GM12878 (cell line): ENCODE results near the gene SLC5A6. TPM values are rescaled to one million over a fixed set of nuclear protein-coding genes. Genes with fewer than 3 reads are reported as not detected.

ENCODE experiments used
- ATAC-seq: fragments of 200-7000 bp; cut with Tn5 transposase; 3 replicates; pipeline ENCODE4 v1.9.1; 2020; ENCODE audit warnings: mild to moderate bottlenecking, moderate library complexity
- BruUV-seq: library from RNA; stranded (reverse); fragments of 400-500 nt; replicated peaks from 2 replicates; lab custom pipeline; 2021; lab: Mats Ljungman, UMichigan
- CTCF ChIA-PET: fragments of 300-600 bp; sonication (Branson Sonifier 250); formaldehyde crosslinking; extraction: SDS; loops from one replicate; lab custom pipeline; 2021; ENCODE audit warnings: inconsistent platforms; lab: Yijun Ruan, JAX
- POLR2A ChIA-PET: fragments of 350-600 bp; formaldehyde crosslinking; extraction: SDS; loops from one replicate; lab custom pipeline; 2021; ENCODE audit warnings: inconsistent platforms; lab: Charles Lee
- RAD21 ChIA-PET: fragments of 300-600 bp; sonication (Branson Sonifier 250); formaldehyde crosslinking; loops from one replicate; lab custom pipeline; 2023; ENCODE audit warnings: antibody characterized with exemption; ENCODE audit not compliant: unreplicated experiment; lab: Charles Lee
- SMC1A ChIA-PET: fragments of 300-600 bp; sonication (Branson Sonifier 250); formaldehyde crosslinking; loops from one replicate; lab custom pipeline; 2023; ENCODE audit not compliant: unreplicated experiment, uncharacterized antibody; lab: Charles Lee
- DNase-seq: peaks from one replicate; pipeline ENCODE4 v3.0.0-alpha.2; 2011; ENCODE audit warnings: low read depth, low spot score
- FAIRE-seq: peaks from 3 replicates; lab custom pipeline; 2011; peaks lifted over from hg19 to GRCh38; lab: Jason Lieb, UNC
- H2AFZ ChIP-seq: 2 replicates; pipeline ENCODE4 v1.6.0; 2011; ENCODE audit warnings: low read depth, low read length, control low read depth; ENCODE audit not compliant: control insufficient read depth
- H3K27ac ChIP-seq: 2 replicates; pipeline ENCODE4 v1.5.1; 2011; ENCODE audit warnings: control low read depth; ENCODE audit not compliant: control insufficient read depth, insufficient read depth
- H3K27me3 ChIP-seq, 2 experiments: replicated peaks in 1 of 2; 2 replicates each; pipeline versions ENCODE4 v1.6.0 to v1.6.1; 2011; ENCODE audit warnings: low read length in 1 of 2; ENCODE audit not compliant: control insufficient read depth in 2 of 2, insufficient read depth in 2 of 2
- H3K36me3 ChIP-seq, 2 experiments: 2 replicates each; pipeline ENCODE4 v1.5.1; 2011; ENCODE audit warnings: low read length in 1 of 2; ENCODE audit not compliant: control insufficient read depth in 2 of 2, insufficient read depth in 2 of 2
- H3K4me1 ChIP-seq: 2 replicates; pipeline ENCODE4 v1.6.1; 2011; ENCODE audit warnings: mild to moderate bottlenecking, low read length, moderate library complexity, mixed read lengths; ENCODE audit not compliant: control insufficient read depth, insufficient read depth
- H3K4me2 ChIP-seq: 2 replicates; pipeline ENCODE4 v1.6.0; 2011; ENCODE audit warnings: control low read depth; ENCODE audit not compliant: control insufficient read depth, insufficient read depth
- H3K4me3 ChIP-seq: fragments of 200-600 bp; sonication (generic); 2 replicates; pipeline ENCODE4 v1.5.1; 2016
- H3K79me2 ChIP-seq: 2 replicates; pipeline ENCODE4 v1.6.0; 2011; ENCODE audit warnings: low read length; ENCODE audit not compliant: control insufficient read depth, insufficient read depth
- H3K9ac ChIP-seq: 2 replicates; pipeline ENCODE4 v1.8.0; 2011; ENCODE audit warnings: low read length, control low read depth, mixed read lengths; ENCODE audit not compliant: control insufficient read depth, insufficient read depth
- H3K9me3 ChIP-seq: replicated peaks from 3 replicates; pipeline ENCODE4 v1.5.1; 2011; ENCODE audit warnings: mild to moderate bottlenecking, low read length; ENCODE audit not compliant: control insufficient read depth, insufficient read depth
- H4K20me1 ChIP-seq: 2 replicates; pipeline ENCODE4 v1.6.0; 2011; ENCODE audit not compliant: control insufficient read depth, insufficient read depth
- CHD2 ChIP-seq: IDR thresholded peaks from 2 replicates; pipeline ENCODE4 v1.6.1; 2011; ENCODE audit warnings: low read depth, low read length, improper control_type of control experiment, borderline replicate concordance
- DPF2 ChIP-seq: fragments of 450-650 bp; IDR thresholded peaks from 2 replicates; pipeline ENCODE4 v1.6.1; 2017; ENCODE audit warnings: mild to moderate bottlenecking
- JUND ChIP-seq: IDR thresholded peaks from 2 replicates; pipeline ENCODE4 v1.6.1; 2012; ENCODE audit warnings: low read depth, mild to moderate bottlenecking, low read length, improper control_type of control experiment, moderate library complexity
- MYB ChIP-seq: fragments of 150-350 bp; IDR thresholded peaks from 2 replicates; pipeline ENCODE4 v1.6.1; 2014; ENCODE audit warnings: mild to moderate bottlenecking, low read depth, low read length, borderline replicate concordance
- ZNF24 ChIP-seq: fragments of 450-650 bp; IDR thresholded peaks from 2 replicates; pipeline ENCODE4 v1.6.1; 2017; ENCODE audit warnings: antibody characterized with exemption, mild to moderate bottlenecking
- WGBS: methylation state at CpG from one replicate; pipeline ENCODE4 v1.1.6; 2016; ENCODE audit warnings: low lambda C conversion rate; ENCODE audit not compliant: insufficient replicate concordance, insufficient coverage; ENCODE audit errors: missing lambda C conversion rate; 5-methylcytosine and 5-hydroxymethylcytosine counted together
- in situ Hi-C: fragments of 300-500 bp; cut with MboI; formaldehyde crosslinking; loops from 9 replicates; pipeline ENCODE4 v1.14.3; 2018; ENCODE audit warnings: mixed read lengths
- intact Hi-C: fragments of 100-400 bp; cut with micrococcal nuclease; formaldehyde crosslinking; loops from one replicate; pipeline ENCODE4 v1.14.2; 2022; ENCODE audit not compliant: unreplicated experiment
- polyA plus RNA-seq, 11 experiments: library from polyadenylated mRNA; depleted of rRNA in 4 of 11; unstranded in 6 of 11; stranded (reverse) in 5 of 11; fragments of >200 nt; fragmentation: Nextera tagmentation in 4 of 11; fragmentation: Illumina TruSeq in 1 of 11; extraction: Ambion mirVana in 4 of 11; extraction: Trizol in 1 of 11; gene quantifications; 1 replicate in 1 of 11; 2 replicates in 10 of 11; pipeline versions ENCODE4 v1.2.1 to v1.2.3, GENCODE V29; 2011 to 2016; ENCODE audit warnings: inconsistent platforms in 2 of 11, missing spikeins in 2 of 11, low read depth in 1 of 11
- total RNA-seq, 4 experiments: library from RNA; depleted of rRNA in 3 of 4; stranded (reverse); fragments of >200 nt in 3 of 4; fragmentation: Illumina TruSeq in 1 of 4; extraction: Trizol in 1 of 4; gene quantifications; 2 replicates each; pipeline versions ENCODE4 v1.2.1 to v1.2.3, GENCODE V29; 2013 to 2021
- TF ChIP-seq, protein P1 (sequence below): IDR thresholded peaks from 2 replicates; pipeline ENCODE4 v1.6.1; 2011; ENCODE audit warnings: borderline replicate concordance, low read depth, mild to moderate bottlenecking, moderate library complexity, low read length; ENCODE audit not compliant: insufficient read depth, poor library complexity, severe bottlenecking
- TF ChIP-seq, protein P2 (sequence below): IDR thresholded peaks from 2 replicates; pipeline ENCODE4 v1.6.1; 2012; ENCODE audit warnings: low read length, inconsistent platforms

The SLC5A6 gene
- total and polyA plus RNA-seq, 10 of the 15 experiments (the other 5 are each of a cell fraction or from before 2014, with no cell fraction given): 13.1 to 101 (median 55.3) TPM

DNA sequence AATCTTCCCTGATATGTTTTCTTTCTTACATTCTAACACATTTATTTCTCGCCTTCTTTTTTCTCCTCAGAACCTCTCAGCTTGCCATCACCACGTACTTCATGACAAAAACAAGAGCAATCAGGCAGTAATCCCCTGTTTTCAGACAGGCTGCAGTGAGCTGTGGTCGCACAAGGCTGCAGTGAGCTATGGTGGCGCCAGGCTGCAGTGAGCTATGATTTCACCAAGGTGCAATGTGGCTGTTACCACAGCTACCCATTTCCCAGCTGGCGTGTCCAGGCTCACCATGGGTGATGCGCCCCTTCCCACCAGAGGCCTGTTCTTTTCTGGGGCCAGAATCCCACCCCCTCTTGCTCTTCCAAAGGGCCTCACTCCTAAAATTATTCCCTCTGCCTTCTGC lies 37.4 kb downstream of the SLC5A6 start:
- intact Hi-C loops: loop anchor here (10.0 kb wide), 1 partner anchor 110 kb away; the partner anchor contains the start of gene TRIM54
- H3K27ac ChIP-seq: no peak overlapping the region

DNA sequence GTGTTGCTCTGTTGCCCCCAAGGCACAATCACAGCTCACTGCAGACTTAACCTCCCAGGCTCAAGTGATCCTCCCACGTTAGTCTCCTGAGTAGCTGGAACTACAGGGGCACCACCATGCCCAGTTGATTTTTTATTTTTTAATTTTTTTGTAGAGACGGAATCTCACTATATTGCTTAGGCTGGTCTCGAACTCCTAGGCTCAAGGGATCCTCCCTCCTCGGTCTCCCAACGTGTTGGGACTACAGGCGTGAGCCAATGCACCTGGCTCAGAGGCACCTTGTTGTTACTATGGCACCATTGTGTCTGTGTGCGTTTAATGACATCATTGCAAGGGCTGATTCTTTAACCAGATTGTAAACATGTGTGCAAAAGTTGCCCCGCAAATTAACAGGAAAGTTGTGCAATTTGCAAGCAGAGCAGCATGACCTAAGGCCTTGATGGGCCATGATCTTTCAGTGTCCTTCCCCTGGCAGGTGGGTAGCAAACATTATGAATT lies 40.7 kb downstream of the SLC5A6 start:
- H3K27me3 ChIP-seq: no peaks in the 10 kb centered on the region; a peak in 1 of 4 replicates
- H3K36me3 ChIP-seq: no peaks in the 10 kb centered on the region
- no peak overlapping the region for H2AFZ ChIP-seq
- H3K79me2 ChIP-seq: no peaks in the 10 kb centered on the region
- DNase-seq (no peak), ATAC-seq (no peak), FAIRE-seq (no peak)
- POLR2A ChIA-PET: interaction anchor here (0.6 to 1.0 kb wide), 4 partner anchors 11 to 78 kb away, joined by 3 to 6 read pairs (median 4); no protein-coding TSS in a partner anchor
- intact Hi-C loops (loop anchor here (10.0 kb wide), 1 partner anchor 113 kb away; the partner anchor contains the start of gene TRIM54), in situ Hi-C loops (no loop called here)
- 73% methylated on average over 8 of the region's 8 CpGs for WGBS
- no peak overlapping the region for H3K4me3 ChIP-seq
- no peak overlapping the region for H3K4me2 ChIP-seq
- RAD21 ChIA-PET: interaction anchor here (1.0 to 2.4 kb wide), 3 partner anchors 14 to 109 kb away, joined by 3 to 8 read pairs (median 6); no protein-coding TSS in a partner anchor
- no peak overlapping the region for H3K27ac ChIP-seq
- SMC1A ChIA-PET: interaction anchor here (0.9 to 2.6 kb wide), 2 partner anchors 20 to 55 kb away, joined by 3 to 9 read pairs; no protein-coding TSS in a partner anchor
- H3K4me1 ChIP-seq: peaks cover 9% of the 10 kb centered on the region
- CTCF ChIA-PET: interaction anchor here (0.7 to 2.6 kb wide), 12 partner anchors 12 to 131 kb away, joined by 3 to 20 read pairs (median 3); partner anchors contain the start of gene PREB
- TF ChIP-seq MYB (no peak), CHD2 (no peak)
- TF ChIP-seq, protein P1, sequence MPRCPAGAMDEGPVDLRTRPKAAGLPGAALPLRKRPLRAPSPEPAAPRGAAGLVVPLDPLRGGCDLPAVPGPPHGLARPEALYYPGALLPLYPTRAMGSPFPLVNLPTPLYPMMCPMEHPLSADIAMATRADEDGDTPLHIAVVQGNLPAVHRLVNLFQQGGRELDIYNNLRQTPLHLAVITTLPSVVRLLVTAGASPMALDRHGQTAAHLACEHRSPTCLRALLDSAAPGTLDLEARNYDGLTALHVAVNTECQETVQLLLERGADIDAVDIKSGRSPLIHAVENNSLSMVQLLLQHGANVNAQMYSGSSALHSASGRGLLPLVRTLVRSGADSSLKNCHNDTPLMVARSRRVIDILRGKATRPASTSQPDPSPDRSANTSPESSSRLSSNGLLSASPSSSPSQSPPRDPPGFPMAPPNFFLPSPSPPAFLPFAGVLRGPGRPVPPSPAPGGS: peak; percentile 52
- no peaks in the 10 kb centered on the region for H4K20me1 ChIP-seq
- no TSS peak for BruUV-seq
- H3K9ac ChIP-seq: no peak overlapping the region
- no peaks in the 10 kb centered on the region for H3K9me3 ChIP-seq

More for the DNA sequence above, 37.4 kb downstream of the SLC5A6 start:
- RAD21 ChIA-PET: no interaction called here
- no peaks in the 10 kb centered on the region for H3K79me2 ChIP-seq
- peaks cover 15% of the 10 kb centered on the region for H3K4me1 ChIP-seq
- no peaks in the 10 kb centered on the region for H4K20me1 ChIP-seq
- H3K9me3 ChIP-seq: no peaks in the 10 kb centered on the region
- H3K36me3 ChIP-seq: no peaks in the 10 kb centered on the region
- in situ Hi-C loops: no loop called here
- WGBS: 9% methylated on average over 6 of the region's 6 CpGs
- H2AFZ ChIP-seq: no peak overlapping the region
- DNase-seq (no peak), ATAC-seq (peak; percentile 46; the same call in 2 of the 3 replicates), FAIRE-seq (no peak)
- no TSS peak for BruUV-seq
- no peak overlapping the region for H3K4me2 ChIP-seq
- TF ChIP-seq DPF2 (no peak), ZNF24 (no peak), JUND (no peak)
- TF ChIP-seq, protein P2, sequence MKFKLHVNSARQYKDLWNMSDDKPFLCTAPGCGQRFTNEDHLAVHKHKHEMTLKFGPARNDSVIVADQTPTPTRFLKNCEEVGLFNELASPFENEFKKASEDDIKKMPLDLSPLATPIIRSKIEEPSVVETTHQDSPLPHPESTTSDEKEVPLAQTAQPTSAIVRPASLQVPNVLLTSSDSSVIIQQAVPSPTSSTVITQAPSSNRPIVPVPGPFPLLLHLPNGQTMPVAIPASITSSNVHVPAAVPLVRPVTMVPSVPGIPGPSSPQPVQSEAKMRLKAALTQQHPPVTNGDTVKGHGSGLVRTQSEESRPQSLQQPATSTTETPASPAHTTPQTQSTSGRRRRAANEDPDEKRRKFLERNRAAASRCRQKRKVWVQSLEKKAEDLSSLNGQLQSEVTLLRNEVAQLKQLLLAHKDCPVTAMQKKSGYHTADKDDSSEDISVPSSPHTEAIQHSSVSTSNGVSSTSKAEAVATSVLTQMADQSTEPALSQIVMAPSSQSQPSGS: no peak
- no peak overlapping the region for H3K9ac ChIP-seq
- CTCF ChIA-PET: interaction anchor here (0.7 to 1.5 kb wide), 4 partner anchors 13 to 124 kb away, joined by 3 to 8 read pairs (median 3); no protein-coding TSS in a partner anchor
- SMC1A ChIA-PET: interaction anchor here (0.6 to 1.5 kb wide), 3 partner anchors 17 to 393 kb away, joined by 3 to 4 read pairs (median 3); no protein-coding TSS in a partner anchor
- POLR2A ChIA-PET: no interaction called here
- no peak overlapping the region for H3K4me3 ChIP-seq
- no peaks in the 10 kb centered on the region; a peak in 1 of 4 replicates for H3K27me3 ChIP-seq
